ENCODE data around the gene ADAP1. TPM values are rescaled to one million over a fixed set of nuclear protein-coding genes. Genes with fewer than 3 reads are reported as not detected.

ADAP1 gene
- 2.3 to 6.6 TPM (median 5.0 TPM) in 5 replicates for total RNA-seq (2022; extraction: Qiagen RNA extraction; ENCODE audit: low read depth)

DNA sequence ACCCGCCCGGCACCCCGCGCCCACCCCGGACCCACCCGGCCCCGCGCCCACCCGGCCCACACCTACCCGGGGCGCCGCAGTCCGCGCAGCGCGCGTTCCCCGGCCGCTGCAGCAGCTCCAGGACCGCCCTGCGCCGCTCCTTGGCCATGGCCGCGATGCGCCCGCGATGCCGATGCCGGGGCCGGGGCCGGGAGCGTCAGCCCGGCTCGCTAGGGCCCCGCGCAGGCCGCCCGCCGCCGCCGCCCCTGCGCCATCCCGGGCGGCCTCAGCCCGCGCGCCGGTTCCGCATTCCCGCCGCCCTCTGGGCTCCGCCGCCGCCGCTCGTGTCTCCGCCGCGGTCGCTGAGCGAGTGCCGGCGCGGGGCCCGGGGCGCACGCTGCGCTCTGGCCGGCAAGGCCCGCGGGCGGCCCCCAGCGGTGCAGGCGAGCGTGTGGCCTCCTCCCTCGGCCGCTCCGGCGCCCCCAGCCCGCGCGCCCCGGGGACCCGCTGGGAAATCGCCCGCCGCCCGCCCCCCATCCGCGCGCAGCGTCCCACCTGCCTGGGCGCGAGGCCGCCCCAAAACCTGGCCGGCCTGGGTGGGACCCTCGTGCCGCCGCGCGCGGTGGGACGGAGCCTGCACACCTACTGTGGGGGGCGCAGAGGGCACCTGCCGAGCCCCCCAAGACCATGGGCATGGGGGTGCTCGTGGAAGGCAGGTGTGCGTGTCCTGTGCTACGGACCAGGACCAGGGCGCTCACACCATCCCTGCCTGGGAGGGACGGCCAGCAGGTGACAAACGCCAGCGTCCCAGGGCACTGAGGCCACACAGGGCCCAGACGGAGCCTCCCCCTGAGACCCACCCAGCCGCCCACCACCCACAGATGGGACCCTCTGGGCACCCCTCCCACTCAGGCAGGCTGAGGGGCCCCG is at the start of gene ADAP1:
Gene ADAP1, minus strand, starts transcription at position 351 of the 909 bp plus-strand sequence. Its CDS starts 203 bp downstream, at position 148.

DNA sequence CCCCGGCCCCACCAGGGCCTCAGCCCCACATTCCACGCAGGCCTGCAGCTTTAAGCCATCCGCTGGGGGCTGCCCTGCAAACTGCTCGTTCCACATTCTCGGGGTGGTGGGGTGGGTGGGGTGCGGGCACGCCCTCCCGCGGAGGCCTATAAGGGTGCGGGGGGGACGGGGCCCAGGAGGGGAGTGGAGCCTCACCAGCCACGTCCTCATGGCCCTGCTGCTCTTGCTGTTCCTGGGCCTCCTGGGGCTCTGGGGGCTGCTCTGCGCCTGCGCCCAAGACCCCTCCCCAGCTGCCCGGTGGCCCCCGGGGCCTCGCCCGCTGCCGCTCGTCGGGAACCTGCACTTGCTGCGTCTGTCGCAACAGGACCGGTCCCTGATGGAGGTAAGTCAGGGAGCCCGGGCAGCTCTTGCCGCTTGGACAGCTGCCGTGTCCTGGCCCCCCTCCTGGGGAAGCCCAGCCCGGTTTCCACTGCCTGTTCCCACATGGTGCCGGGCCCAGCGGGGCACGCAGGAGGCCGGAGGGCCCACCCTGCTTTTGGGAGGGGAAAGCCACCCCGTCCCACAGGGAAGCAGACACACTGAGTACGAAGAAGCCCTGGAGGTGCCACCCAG is 28.6 kb upstream of the ADAP1 start, which contains the start of gene CYP2W1:
Gene CYP2W1, plus strand, starts transcription at position 178 of the 612 bp plus-strand sequence. Its CDS starts 31 bp downstream, at position 209.

GRCh38 chr7:974820-975681 is 20.6 kb upstream of the ADAP1 start, which contains the start of gene COX19:
TSS of gene COX19 (minus strand) at chr7:975549. CDS start at chr7:975509, 40 bp downstream.

DNA sequence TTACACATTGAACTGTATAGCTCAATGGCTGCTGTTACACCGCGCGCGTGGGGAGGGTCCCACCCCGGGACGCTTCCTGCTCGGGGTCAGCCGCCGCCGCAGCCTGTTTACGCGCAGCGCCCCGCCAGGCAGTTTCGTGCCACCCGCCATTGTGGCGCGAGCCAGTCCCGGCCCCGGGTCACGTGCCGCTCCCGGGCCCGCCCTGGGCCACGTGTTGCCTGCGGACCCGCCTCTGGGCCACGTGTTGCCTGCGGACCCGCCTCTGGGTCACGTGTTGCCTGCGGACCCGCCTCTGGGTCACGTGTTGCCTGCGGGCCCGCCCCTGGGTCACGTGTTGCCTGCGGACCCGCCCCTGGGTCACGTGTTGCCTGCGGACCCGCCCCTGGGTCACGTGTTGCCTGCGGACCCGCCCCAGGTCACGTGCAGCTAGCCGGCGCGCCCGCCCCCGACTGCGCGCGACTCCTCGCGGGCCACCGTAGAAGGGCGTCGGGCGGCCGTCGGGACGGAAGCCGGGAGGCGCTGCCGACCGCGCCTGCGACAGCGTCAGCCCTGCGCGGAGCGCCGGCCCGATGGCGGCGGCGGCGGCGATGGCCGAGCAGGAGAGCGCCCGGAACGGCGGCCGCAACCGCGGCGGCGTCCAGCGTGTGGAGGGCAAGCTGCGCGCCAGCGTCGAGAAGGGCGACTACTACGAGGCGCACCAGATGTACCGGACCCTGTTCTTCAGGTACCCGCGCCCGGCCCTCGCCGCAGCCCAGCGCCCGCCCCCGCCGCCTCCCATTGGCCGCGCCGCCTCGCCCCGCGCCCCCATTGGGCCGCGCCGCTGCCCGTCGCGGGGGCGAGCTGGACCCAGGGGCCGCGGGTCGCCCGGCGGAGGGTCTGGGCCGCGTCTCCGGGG is 78.2 kb downstream of the ADAP1 start, which contains the start of gene GET4:
Gene GET4, plus strand, starts transcription at position 478 of the 895 bp plus-strand sequence. Its CDS starts 92 bp downstream, at position 570.

Other genes with a start within 250 kb of the ADAP1 start
- gene DNAAF5, start 228.0 kb downstream of the ADAP1 start, total RNA-seq (2022; extraction: Qiagen RNA extraction; ENCODE audit: low read depth) = 33.7 to 51.9 TPM (median 48.3 TPM) in 5 replicates
- gene PRKAR1B, start 227.4 kb downstream of the ADAP1 start, total RNA-seq (2022; extraction: Qiagen RNA extraction; ENCODE audit: low read depth) = 21.1 to 31.0 TPM (median 29.2 TPM) in 5 replicates
- gene SUN1, start 122.2 kb downstream of the ADAP1 start, total RNA-seq (2022; extraction: Qiagen RNA extraction; ENCODE audit: low read depth) = 59.8 to 98.8 TPM (median 88.9 TPM) in 5 replicates
- 28.5 to 65.0 TPM (median 60.6 TPM) in 5 replicates for gene GET4, start 78.1 kb downstream of the ADAP1 start, total RNA-seq (2022; extraction: Qiagen RNA extraction; ENCODE audit: low read depth)
- 5.1 to 8.4 TPM (median 5.9 TPM) in 5 replicates for gene COX19, start 20.9 kb upstream of the ADAP1 start, total RNA-seq (2022; extraction: Qiagen RNA extraction; ENCODE audit: low read depth)
- gene CYP2W1, start 28.5 kb upstream of the ADAP1 start, total RNA-seq (2022; extraction: Qiagen RNA extraction; ENCODE audit: low read depth) = not detected in 5 replicates
- 0.68 to 2.3 TPM (median 1.7 TPM) in 5 replicates for gene GPR146, start 89.9 kb upstream of the ADAP1 start, total RNA-seq (2022; extraction: Qiagen RNA extraction; ENCODE audit: low read depth)
- 0.39 to 0.95 TPM (median 0.86 TPM) in 5 replicates for gene GPER1, start 133.4 kb upstream of the ADAP1 start, total RNA-seq (2022; extraction: Qiagen RNA extraction; ENCODE audit: low read depth)
- gene ZFAND2A, start 205.5 kb upstream of the ADAP1 start, total RNA-seq (2022; extraction: Qiagen RNA extraction; ENCODE audit: low read depth) = 44.0 to 63.7 TPM (median 58.1 TPM) in 5 replicates

Data from A549 treated with ZK216348 at 1 μM for 4 hours (cell line).